Keratinocyte (primary cell): ENCODE measurements around the gene DDAH2.

ENCODE experiments used
- EZH2 ChIP-seq: IDR thresholded peaks from one replicate; pipeline ENCODE4 v1.6.1; 2012; ENCODE audit warnings: inconsistent platforms, mild to moderate bottlenecking, low read length, moderate library complexity
- TF ChIP-seq, protein P1 (sequence below), 3 experiments: IDR thresholded peaks in 1 of 3; conservative IDR thresholded peaks in 1 of 3; optimal IDR thresholded peaks in 1 of 3; 2 replicates in 2 of 3; 3 replicates in 1 of 3; pipeline versions ENCODE3 to v1.5.1; 2011; ENCODE audit warnings: low read length in 3 of 3, mild to moderate bottlenecking in 3 of 3, moderate library complexity in 2 of 3, control low read depth in 1 of 3, inconsistent platforms in 1 of 3; ENCODE audit not compliant: insufficient read depth in 2 of 3; ENCODE audit errors: extremely low read depth in 1 of 3

DNA sequence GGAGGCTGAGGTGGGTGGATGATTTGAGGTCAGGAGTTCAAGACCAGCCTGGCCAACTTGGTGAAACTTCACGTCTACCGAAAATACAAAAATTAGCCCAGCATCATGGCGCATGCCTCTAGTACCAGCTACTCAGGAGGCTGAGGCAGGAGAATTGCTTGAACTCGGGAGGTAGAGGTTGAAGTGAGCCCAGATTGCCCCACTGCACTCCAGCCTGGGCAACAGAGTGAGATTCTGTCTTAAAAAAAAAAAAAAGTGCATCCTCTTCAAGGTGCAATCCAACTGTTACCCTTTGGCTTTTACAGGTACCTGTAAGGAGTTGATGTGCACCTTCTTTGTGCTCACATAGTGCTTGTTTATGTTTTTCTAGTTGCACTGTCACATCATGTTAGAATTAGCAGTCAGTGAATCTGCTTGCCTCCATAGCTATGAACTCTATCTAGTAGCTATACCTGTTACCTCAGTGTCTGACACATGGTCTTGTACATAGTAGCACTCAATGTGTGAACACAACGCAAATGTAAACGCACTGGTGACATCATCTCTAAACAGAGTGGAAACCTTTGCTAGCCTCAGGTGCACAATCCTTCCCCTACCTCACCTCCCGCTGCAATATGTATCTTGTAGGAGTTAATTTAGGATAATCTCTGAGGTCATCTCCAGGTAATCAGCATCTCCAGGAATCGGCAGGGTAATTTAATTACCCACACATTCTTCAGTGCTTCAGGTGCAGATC, 20.4 kb upstream of the DDAH2 start:
- TF ChIP-seq, protein P1, sequence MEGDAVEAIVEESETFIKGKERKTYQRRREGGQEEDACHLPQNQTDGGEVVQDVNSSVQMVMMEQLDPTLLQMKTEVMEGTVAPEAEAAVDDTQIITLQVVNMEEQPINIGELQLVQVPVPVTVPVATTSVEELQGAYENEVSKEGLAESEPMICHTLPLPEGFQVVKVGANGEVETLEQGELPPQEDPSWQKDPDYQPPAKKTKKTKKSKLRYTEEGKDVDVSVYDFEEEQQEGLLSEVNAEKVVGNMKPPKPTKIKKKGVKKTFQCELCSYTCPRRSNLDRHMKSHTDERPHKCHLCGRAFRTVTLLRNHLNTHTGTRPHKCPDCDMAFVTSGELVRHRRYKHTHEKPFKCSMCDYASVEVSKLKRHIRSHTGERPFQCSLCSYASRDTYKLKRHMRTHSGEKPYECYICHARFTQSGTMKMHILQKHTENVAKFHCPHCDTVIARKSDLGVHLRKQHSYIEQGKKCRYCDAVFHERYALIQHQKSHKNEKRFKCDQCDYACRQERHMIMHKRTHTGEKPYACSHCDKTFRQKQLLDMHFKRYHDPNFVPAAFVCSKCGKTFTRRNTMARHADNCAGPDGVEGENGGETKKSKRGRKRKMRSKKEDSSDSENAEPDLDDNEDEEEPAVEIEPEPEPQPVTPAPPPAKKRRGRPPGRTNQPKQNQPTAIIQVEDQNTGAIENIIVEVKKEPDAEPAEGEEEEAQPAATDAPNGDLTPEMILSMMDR (optimal IDR thresholded peaks at IDR 0.05 in 1 of 3, IDR thresholded peaks at IDR 0.05 in 1 of 3, conservative IDR thresholded peaks at IDR 0.05 in 1 of 3; ENCODE audit: extremely low read depth in 1 of 3, insufficient read depth in 2 of 3, low read length in 3 of 3), result no peak
- TF ChIP-seq EZH2, result no peak
